Measurements from ENCODE around the gene MAML3.

MAML3 gene

GRCh38 chr4:139899346-139899745, 254.6 kb downstream of the MAML3 start:
- DNase-seq (ENCODE audit: low read depth): no peak

DNA sequence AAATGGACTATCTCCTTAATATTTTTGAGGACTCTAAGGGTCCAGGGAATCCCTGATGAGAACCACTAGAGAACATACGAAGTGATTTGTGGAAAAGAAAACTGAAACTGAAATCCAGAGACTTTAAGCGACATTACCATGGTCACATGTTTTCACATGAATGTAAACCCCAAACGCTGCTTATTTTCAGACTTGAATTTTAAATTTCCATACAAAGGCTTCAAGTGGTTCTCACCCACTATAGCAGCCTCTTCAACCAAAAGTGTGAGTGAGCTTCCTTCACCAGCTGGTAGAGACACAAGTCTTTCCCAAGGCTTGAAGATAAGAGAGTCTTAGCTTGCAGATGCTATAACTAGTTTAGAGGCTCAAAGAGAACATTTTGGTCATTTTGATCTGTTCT, 255.7 kb downstream of the MAML3 start:
- DNase-seq (ENCODE audit: low read depth): no peak

- no peak for DNase-seq (ENCODE audit: low read depth)
Observed at GRCh38 chr4:139896091-139896604, 257.8 kb downstream of the MAML3 start.

- DNase-seq (ENCODE audit: low read depth): no peak
Observed at GRCh38 chr4:139893801-139894200, 260.2 kb downstream of the MAML3 start.

GRCh38 chr4:139892973-139893736, 260.8 kb downstream of the MAML3 start:
- DNase-seq (ENCODE audit: low read depth): no peak

- no peak for DNase-seq (ENCODE audit: low read depth)
Observed at GRCh38 chr4:139890816-139891215, 263.2 kb downstream of the MAML3 start.

DNA sequence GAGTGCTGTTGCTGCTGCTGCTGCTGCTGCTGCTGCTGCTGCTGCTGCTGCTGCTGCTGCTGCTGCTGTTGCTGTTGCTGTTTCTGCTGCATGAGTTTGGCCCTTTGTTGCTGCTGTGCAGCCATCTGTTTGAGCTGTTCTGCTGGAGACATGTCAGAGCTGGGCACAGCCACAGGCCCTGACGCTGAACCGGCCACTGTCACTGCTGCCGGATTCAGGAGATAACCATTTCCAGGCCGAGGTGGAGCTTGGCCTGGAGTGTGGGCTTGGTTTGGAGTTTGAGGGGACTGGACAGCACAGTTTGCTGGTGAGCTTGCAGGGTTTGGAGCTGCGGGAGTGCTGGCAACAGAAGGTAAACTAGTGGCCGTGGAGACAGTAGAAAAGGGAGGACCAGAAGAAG, 264.1 kb downstream of the MAML3 start:
- DNase-seq (ENCODE audit: low read depth): no peak

DNA sequence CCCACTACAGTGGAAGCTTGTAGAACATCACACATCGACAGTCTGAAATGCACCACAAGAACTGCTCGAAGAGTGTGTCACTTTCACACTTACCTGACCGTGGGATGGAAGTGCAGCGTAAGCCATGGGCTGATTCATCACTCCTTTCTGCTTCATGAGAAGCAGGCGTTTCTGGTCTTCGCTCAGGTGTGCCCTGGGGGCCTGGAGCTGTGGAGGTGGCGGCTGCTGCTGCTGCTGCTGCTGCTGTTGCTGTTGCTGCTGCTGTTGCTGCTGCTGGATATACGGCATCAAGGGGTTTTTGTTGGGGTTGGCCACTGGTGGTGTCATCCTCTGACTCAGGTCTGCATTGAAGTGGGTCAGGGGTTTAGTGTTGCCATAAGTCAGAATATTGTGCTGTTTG, 264.7 kb downstream of the MAML3 start:
- DNase-seq (ENCODE audit: low read depth): no peak

GRCh38 chr4:139887962-139888735, 265.8 kb downstream of the MAML3 start:
- DNase-seq (ENCODE audit: low read depth): no peak

DNA sequence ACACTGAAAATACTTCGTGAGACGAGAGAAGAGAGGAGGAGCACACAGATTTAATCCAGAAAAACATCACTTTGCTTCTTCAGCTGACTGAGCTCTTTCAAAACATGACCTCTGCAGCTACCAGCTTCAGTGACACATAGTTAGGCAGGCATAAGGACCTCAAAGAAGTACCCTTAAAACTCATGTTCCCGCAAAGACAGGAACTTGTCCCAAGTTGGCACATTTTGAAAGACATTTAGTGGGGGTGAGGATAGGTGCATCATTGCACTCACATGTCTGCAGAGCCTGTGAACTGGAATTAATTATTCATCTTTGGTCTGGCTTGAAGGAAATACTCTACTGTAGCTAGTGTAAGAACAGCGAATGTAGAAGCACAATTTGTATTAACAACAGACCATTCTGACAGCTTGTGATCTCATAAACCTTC, 266.6 kb downstream of the MAML3 start:
- DNase-seq (ENCODE audit: low read depth): no peak

GRCh38 chr4:139886798-139887197, 267.2 kb downstream of the MAML3 start:
- DNase-seq (ENCODE audit: low read depth): no peak

GRCh38 chr4:139884438-139884837, 269.5 kb downstream of the MAML3 start:
- no peak for DNase-seq (ENCODE audit: low read depth)

DNA sequence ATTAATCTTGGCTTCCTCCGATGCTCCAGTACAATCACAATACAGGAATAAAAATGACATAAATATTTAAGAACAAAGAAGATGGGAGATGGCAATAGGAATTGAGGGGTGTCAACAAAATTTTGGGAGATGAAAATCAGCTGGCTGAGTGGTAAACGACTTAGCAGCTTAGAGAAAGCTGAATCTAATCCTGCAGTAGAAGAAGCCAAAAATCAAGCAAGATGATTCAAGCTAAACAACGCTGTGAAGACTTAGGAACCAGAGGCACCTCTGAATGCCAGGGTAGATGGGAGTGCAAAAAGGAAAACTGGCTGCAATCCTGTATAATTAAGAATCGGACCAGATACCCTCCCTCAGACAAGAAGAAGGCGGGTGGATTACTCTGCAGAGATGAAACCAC, 273.1 kb downstream of the MAML3 start:
- DNase-seq (ENCODE audit: low read depth): no peak

- no peak for DNase-seq (ENCODE audit: low read depth)
Observed at GRCh38 chr4:139878050-139878449, 275.9 kb downstream of the MAML3 start.

DNA sequence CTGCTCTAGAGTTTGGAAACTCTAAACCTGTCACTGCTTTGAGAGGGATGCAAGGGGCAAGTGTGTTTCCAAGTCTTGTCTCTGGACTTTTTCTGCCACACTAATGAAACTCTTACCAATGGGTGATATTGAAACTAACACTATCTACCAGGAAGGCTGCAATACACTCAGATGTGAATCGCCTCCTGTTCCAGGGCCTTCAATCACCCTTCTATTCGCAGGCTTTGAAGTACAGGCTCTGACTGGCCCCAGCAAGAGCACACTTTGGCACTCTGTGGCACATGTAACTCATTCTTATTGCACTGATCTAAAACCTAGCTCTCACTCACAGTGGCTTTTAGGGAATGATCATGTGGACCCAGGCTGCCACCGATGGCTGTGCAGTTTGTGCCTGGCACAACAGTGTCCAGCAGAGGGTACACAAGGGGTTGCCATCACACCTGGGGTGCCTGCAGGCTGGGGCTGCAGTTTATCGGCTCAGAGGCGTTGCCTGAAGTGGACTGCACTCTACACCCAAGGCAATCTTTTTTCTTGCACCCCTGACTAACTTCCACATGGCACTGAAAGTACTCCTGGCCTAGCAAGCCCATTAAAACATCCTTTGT, 277.5 kb downstream of the MAML3 start:
- DNase-seq (ENCODE audit: low read depth): no peak

DNA sequence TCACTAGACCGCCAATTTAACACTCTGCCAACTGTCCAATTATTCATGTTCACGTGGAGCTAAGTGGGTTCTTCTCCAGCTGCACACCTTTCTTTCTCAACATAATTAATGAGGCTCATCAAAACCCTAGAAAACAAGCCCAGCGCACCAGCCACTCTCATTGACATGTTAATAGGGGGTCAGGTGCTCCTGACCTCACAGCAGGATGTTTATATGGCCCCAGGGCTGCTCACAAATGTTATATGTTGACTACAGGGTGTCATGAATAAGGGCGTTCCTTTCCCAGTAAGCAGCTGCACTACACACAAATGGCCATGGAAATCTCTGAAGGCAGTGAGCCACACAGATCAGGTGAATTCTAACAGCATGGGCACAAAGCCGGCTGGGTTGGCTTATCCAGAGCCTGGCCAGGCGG, 278.6 kb downstream of the MAML3 start:
- DNase-seq (ENCODE audit: low read depth): no peak

GRCh38 chr4:139873111-139873860, 280.7 kb downstream of the MAML3 start:
- DNase-seq (ENCODE audit: low read depth): no peak

- DNase-seq (ENCODE audit: low read depth): no peak
Observed at GRCh38 chr4:139872274-139872673, 281.7 kb downstream of the MAML3 start.

- DNase-seq (ENCODE audit: low read depth): no peak
Observed at GRCh38 chr4:139869810-139870209, 284.2 kb downstream of the MAML3 start.

DNA sequence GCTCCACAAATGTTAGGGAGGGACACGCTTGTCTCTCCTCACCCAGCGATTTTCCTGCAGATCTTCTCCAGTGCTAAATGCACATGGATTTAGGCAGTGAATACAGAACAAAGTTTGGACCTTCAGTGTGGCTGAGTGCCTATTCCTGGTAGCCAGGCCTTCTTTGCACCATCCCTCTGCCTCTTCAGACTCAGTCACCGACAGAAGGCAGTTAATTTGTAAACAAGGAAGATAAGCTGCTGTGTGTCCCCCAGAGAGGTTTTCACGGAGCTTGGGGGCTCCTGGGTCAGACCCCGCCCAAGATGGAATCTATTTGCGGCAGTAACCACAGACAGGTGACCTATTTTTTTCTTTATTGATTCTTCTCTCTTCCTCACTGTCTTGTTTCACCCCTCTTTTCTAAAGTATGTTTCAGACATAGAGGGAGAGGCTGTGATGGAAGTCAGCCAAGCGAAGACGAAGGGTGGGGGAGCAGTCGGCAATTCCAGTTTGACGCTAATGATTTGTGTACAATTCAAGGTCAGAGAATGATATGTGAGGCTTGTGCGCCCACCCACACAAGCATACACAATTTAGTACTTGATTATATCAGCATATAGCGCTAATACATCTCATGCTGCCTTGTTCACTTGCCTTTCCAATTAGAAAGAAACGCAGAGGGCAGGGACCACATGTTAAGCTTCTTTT, 287.6 kb downstream of the MAML3 start:
- no peak for DNase-seq (ENCODE audit: low read depth)

- DNase-seq (ENCODE audit: low read depth): no peak
Observed at GRCh38 chr4:139865537-139865936, 288.4 kb downstream of the MAML3 start.
